Pulmonary artery endothelial cell (primary cell): Measurements from ENCODE around the gene GRID2IP. TPM values are rescaled to one million over a fixed set of nuclear protein-coding genes. Genes with fewer than 3 reads are reported as not detected.
"Not testable (repeated sequence)": the region's sequence is repeated elsewhere in the genome, so short reads cannot be mapped to it uniquely, and the experiment has no call there.

Source experiments
- DNase-seq: peaks from one replicate; pipeline ENCODE4 v3.0.0-alpha.2; 2011; ENCODE audit warnings: low read depth, low spot score
- total RNA-seq: library from RNA; depleted of rRNA; stranded (reverse); fragments of >200 nt; gene quantifications from 2 replicates; pipeline ENCODE4 v1.2.3, GENCODE V29; 2014

GRID2IP gene
- total RNA-seq, 1 donor from 2014 or later: not detected

DNA sequence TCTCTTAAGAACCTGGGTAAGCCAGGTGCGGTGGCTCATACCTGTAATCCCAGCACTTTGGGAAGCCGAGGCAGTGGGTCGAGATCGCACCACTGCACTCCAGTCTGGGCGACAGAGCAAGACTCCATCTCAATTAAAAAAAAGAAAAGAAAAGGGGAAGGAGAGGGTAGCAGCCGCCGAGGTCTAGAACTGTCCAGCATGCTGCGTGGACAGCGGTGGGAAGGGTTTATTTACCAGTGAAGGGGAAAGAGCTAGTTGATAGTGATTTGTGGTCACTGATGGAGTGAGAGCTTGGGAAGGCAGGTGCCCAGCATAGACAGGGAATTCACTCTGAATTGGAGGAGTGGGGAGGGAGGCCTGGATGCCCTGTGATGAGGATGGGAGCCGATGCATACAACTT lies 60.1 kb downstream of the GRID2IP start:
- no peak for DNase-seq

DNA sequence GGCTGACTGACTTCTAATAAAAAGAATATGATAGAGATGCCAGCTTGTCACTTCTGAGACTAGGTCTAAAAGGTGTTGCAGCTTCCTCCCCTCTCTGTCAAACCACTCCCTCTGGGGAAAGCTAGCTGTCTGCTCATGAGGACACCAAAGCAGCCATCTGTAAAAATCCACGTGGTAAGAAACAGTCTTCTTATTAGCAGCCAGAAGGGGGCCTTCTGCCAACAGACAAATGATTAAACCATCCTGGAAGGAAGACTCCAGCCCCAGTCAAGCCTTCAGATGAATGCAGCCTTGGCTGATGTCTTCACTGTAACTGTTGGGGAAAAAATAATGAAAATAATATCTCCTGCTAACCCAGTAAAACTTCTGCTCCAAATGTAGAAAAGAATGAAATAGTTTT lies 61.6 kb downstream of the GRID2IP start:
- DNase-seq: no peak

- no peak for DNase-seq
Measured at GRCh38 chr7:6487184-6487545, 64.1 kb downstream of the GRID2IP start.

DNA sequence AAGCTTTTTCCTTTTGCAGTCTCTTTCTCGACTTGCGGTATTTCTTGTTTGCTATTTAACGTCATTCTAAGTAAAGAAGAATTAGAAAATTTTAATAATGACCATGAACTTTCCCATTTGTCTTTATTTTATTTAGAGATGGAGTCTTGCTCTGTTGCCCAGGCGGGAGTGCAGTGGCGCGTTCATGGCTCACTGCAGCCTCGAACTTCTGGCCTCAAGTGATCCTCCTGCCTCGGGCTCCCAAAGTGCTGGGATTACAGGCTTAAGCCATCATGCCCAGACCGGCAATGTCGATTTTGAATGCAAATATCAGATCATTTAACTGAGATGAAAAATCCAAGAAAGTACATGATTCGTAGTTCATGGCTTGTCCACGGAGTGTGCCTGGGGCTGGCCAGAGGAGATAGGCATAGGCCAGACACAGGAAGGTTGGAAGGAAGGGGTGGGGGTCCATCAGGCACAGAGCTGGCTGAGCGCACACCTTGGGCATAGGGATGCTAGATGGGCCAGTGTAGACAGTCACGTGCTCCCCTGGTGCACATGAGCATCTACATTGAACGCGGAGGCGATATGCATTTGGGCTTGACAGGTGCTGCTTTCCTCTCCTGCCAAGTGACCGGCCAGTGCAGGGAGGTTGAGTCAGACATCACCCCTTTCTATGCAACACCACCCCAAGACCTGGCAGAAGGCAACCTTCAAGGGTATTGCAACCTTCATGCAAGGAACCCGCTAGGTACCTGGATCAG lies 64.7 kb downstream of the GRID2IP start:
- no peak for DNase-seq

GRCh38 chr7:6482743-6483119 lies 68.5 kb downstream of the GRID2IP start:
- no peak for DNase-seq

DNA sequence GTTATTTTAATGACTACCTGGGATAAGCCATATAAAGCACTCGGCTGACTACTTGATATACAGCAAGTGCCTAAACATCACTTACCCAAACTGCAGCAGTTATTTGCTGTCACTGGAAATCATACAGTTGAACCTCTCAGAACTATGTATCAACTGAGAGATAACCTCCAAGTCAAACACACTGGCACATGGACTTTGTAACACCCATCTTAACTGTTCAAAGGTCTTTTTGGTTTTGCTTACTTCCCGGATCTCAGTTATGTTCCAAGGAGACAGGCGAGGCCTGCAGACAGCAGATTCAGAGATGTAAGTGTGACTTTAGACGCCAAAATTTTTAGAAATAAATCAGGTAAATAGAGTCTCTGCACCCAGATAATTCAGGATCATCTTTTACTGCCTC lies 69.0 kb downstream of the GRID2IP start:
- DNase-seq: no peak

DNA sequence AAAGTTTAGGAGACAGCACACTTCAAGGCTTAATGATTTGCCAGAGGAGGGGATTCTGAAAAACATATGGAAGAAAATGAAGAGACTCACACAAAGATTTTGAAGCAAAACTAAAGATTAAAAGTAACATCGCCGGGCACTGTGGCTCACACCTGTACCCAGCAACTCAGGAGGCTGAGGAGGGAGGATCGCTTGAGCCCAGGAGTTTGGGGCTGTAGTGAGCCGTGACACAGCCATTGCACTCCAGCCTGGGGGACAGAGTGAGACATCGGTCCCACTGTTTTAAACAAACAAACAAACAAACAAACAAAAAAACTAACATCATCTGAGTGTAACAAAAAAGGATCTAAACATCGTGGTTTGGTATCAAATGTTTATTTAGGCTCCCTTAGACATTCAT lies 69.8 kb downstream of the GRID2IP start:
- no peak for DNase-seq

- DNase-seq: no peak
Measured at GRCh38 chr7:6480323-6480660, 71.0 kb downstream of the GRID2IP start.

- DNase-seq: no peak
Measured at GRCh38 chr7:6479067-6479466, 72.2 kb downstream of the GRID2IP start.

GRCh38 chr7:6478186-6478585 lies 73.1 kb downstream of the GRID2IP start:
- no peak for DNase-seq

DNA sequence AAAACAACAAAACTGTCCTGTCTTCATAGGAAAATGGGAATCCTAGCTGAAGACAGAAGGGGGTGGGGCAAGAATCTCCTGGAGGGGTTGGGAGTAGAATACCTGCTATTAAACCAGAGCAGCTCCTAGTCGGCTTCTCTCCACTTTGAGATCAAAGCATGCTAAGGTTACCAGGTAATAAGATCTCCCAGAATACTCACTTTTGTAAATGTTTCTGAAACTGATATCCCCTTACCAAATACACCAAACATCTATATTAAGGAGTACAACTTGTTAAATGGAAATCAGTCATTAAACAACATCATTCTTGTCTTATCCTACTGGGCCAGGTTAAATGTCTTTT lies 74.0 kb downstream of the GRID2IP start:
- no peak for DNase-seq

- DNase-seq: no peak
Measured at GRCh38 chr7:6476596-6477317, 74.5 kb downstream of the GRID2IP start.

GRCh38 chr7:6475433-6476186 lies 75.7 kb downstream of the GRID2IP start:
- no peak for DNase-seq

- DNase-seq: no peak
Measured at GRCh38 chr7:6465862-6466261, 85.4 kb downstream of the GRID2IP start.

GRCh38 chr7:6463609-6464008 lies 87.7 kb downstream of the GRID2IP start:
- not testable (repeated sequence) for DNase-seq

DNA sequence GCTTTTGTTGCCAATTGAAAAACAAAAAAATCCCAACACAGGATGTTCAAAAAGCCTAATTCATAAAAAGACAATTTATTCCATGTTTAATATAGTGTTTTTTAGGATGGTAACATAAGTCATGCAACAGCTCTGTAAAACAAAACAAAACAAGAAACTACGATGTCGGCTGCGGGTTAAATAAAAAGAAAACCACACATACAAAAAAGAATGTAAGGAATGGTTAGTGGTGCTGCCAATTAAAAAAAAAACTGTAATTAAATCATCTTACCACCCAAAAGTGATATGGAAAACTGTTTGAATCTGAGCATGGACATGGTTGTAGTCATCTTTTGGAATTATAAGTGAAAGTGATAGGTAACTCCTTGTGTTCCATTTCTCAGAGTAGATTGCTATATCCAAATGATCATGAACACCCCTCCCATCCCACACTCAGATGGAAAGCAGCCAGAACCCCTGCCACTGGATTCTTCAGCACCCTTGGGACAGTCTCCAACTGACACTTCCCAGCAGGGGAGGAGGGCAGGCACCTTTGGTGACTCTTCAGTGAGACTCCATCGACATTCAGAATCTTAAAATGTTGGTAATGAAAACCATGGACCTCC lies 89.2 kb downstream of the GRID2IP start:
- no peak for DNase-seq

GRCh38 chr7:6460990-6461584 lies 90.2 kb downstream of the GRID2IP start:
- DNase-seq: no peak

GRCh38 chr7:6460303-6460702 lies 91.0 kb downstream of the GRID2IP start:
- no peak for DNase-seq

- DNase-seq: not testable (repeated sequence)
Measured at GRCh38 chr7:6458676-6459075, 92.6 kb downstream of the GRID2IP start.

DNA sequence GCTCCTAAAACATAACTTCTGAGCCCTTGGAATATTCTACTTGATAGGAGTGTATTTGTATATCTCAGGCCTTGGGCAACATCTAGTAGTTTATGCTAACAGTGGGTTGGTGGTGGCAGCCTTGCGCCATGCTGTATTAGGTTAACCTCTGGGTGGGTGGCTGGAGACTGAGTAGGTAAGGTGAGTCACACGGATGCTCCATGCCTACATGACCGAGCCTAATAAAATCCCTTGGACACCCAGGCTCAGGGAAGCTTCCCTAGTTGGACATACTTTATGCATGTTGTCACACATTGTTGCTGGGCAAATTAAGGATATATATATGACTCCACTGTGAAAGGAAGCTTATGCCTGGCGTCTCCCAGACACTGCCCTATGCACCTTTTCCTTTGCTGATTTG lies 97.5 kb downstream of the GRID2IP start:
- DNase-seq: no peak

DNA sequence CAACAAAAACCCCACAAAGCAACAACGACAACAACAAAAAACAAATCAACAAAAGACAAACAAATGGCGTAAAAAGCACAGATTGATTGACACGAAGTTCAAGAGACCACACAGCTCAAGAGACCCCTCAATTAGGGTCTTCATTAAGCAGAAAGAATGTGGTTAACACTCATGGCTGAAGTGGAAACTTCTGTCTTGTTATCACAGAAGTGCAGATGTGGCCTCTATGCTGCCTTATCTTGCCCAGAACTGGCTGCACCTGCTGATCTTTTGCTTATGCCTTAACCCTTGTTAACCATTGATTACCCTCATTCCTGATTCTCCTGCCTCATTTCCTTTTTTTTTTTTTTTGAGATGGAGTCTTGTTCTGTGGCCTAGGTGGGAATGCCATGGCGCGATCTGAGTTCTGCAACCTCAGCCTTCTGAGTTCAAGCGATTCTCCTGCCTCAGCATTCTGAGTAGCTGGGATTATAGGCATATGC lies 100.0 kb downstream of the GRID2IP start:
- no peak for DNase-seq

DNA sequence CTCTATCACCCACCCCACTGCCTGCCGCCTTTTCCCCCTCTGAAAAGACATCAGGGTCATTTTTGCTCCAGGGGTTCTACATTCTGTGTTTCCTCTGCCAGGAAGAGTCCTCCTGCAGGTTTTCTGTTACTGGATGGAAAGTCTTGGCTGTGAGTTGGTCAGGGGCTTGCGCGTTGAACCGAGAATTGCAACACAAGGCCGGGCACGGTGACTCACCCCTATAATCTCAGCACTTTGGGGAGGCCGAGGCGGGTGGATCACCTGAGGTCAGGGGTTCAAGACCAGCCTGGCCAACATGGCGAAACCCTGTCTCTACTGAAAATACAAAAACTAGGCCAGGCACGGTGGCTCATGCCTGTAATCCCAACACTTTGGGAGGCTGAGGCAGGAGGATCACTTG lies 100.7 kb downstream of the GRID2IP start:
- DNase-seq: not testable (repeated sequence)
